A549 (cell line): ENCODE measurements around the gene PPM1L.
"Not testable (repeated sequence)": the region's sequence is repeated elsewhere in the genome, so short reads cannot be mapped to it uniquely, and the experiment has no call there.

ENCODE experiments used
- CBX8 ChIP-seq: fragments of 200-600 bp; sonication (generic); IDR thresholded peaks from 2 replicates; pipeline ENCODE4 v1.6.1; 2016
- CHD2 ChIP-seq: fragments of 150-350 bp; IDR thresholded peaks from 2 replicates; pipeline ENCODE4 v1.6.1; 2014; ENCODE audit warnings: low read length; ENCODE audit not compliant: partially characterized antibody
- MYC ChIP-seq: IDR thresholded peaks from 2 replicates; pipeline ENCODE4 v1.6.1; 2012; ENCODE audit warnings: mild to moderate bottlenecking, inconsistent platforms, low read length, improper control_type of control experiment, borderline replicate concordance
- POLR2A ChIP-seq: IDR thresholded peaks from 2 replicates; pipeline ENCODE4 v1.6.1; 2012; ENCODE audit warnings: mild to moderate bottlenecking, low read length
- POLR2AphosphoS2 ChIP-seq: conservative IDR thresholded peaks from 2 replicates; pipeline ENCODE4 v1.6.1; 2012; ENCODE audit warnings: low read length, improper control_type of control experiment, inconsistent platforms
- RAD21 ChIP-seq, 2 experiments: fragments of >200 bp in 1 of 2; sonication (Bioruptor Twin) in 1 of 2; formaldehyde crosslinking in 1 of 2; IDR thresholded peaks in 1 of 2; conservative IDR thresholded peaks in 1 of 2; 2 replicates in 1 of 2; 3 replicates in 1 of 2; pipeline ENCODE4 v1.6.1; 2012 to 2018; ENCODE audit warnings: inconsistent platforms in 1 of 2
- RFX5 ChIP-seq: fragments of 450-650 bp; IDR thresholded peaks from 2 replicates; pipeline ENCODE4 v1.7.1; 2014; ENCODE audit warnings: antibody characterized with exemption, mild to moderate bottlenecking, moderate library complexity
- TF ChIP-seq, protein P1 (sequence below): fragments of >200 bp; sonication (Bioruptor Twin); formaldehyde crosslinking; IDR thresholded peaks from 3 replicates; pipeline ENCODE4 v1.5.1; 2016

DNA sequence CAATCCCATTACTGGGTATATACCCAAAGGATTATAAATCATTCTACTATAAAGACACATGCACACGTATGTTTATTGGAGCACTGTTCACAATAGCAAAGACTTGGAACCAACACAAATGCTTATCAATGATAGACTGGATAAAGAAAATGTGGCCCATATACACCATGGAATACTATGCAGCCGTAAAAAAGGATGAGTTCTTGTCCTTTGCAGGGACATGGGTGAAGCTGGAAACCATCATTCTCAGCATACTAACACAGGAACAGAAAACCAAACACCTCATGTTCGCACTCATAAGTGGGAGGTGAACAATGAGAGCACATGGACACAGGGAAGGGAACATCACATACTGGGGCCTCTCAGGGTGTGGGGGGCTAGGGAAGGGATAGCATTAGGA, 42.9 kb upstream of the PPM1L start:
- TF ChIP-seq, protein P1, sequence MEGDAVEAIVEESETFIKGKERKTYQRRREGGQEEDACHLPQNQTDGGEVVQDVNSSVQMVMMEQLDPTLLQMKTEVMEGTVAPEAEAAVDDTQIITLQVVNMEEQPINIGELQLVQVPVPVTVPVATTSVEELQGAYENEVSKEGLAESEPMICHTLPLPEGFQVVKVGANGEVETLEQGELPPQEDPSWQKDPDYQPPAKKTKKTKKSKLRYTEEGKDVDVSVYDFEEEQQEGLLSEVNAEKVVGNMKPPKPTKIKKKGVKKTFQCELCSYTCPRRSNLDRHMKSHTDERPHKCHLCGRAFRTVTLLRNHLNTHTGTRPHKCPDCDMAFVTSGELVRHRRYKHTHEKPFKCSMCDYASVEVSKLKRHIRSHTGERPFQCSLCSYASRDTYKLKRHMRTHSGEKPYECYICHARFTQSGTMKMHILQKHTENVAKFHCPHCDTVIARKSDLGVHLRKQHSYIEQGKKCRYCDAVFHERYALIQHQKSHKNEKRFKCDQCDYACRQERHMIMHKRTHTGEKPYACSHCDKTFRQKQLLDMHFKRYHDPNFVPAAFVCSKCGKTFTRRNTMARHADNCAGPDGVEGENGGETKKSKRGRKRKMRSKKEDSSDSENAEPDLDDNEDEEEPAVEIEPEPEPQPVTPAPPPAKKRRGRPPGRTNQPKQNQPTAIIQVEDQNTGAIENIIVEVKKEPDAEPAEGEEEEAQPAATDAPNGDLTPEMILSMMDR: not testable (repeated sequence)
- not testable (repeated sequence) for TF ChIP-seq MYC; CBX8; CHD2; RAD21 (conservative IDR thresholded peaks at IDR 0.05 in 1 of 2, IDR thresholded peaks at IDR 0.05 in 1 of 2); POLR2AphosphoS2; RFX5; POLR2A
